Neural cell (in vitro differentiated cells): ENCODE measurements around the gene FAM193A. TPM values are rescaled to one million over a fixed set of nuclear protein-coding genes. Genes with fewer than 3 reads are reported as not detected.

ENCODE experiments used
- H2AFZ ChIP-seq: fragments of 200-600, 300-800 bp; sonication (generic), shearing (Covaris generic); 2 replicates; pipeline ENCODE4 v1.6.0; 2014; ENCODE audit warnings: low read depth, mild to moderate bottlenecking, antibody characterized with exemption, low read length, moderate library complexity
- H3F3A ChIP-seq: fragments of 200-600 bp; shearing (Covaris generic); 2 replicates; pipeline ENCODE4 v1.6.1; 2016; ENCODE audit warnings: mild to moderate bottlenecking, moderate library complexity, mixed read lengths, antibody characterized with exemption, low read length; ENCODE audit not compliant: insufficient read depth, poor library complexity, severe bottlenecking
- H3K27ac ChIP-seq: fragments of 200-600, 300-800 bp; sonication (generic), shearing (Covaris generic); 2 replicates; pipeline ENCODE4 v1.5.1; 2014; ENCODE audit warnings: mild to moderate bottlenecking, low read length, moderate library complexity
- H3K27me3 ChIP-seq: fragments of 300-800, 200-600 bp; sonication (generic), shearing (Covaris generic); 2 replicates; pipeline ENCODE4 v1.6.0; 2014; ENCODE audit warnings: mild to moderate bottlenecking, low read depth, low read length, moderate library complexity; ENCODE audit not compliant: insufficient read depth
- H3K36me3 ChIP-seq: fragments of 300-800, 200-600 bp; sonication (generic), shearing (Covaris generic); 2 replicates; pipeline ENCODE4 v1.5.1; 2014; ENCODE audit warnings: mild to moderate bottlenecking, antibody characterized with exemption, low read length, moderate library complexity; ENCODE audit not compliant: insufficient read depth
- H3K4me2 ChIP-seq: fragments of 300-800, 200-600 bp; sonication (generic), shearing (Covaris generic); 2 replicates; pipeline ENCODE4 v1.6.0; 2014; ENCODE audit warnings: mild to moderate bottlenecking, low read length
- H3K4me3 ChIP-seq: fragments of 300-800, 200-600 bp; sonication (generic), shearing (Covaris generic); 2 replicates; pipeline ENCODE4 v1.5.1; 2014; ENCODE audit warnings: mild to moderate bottlenecking, low read length, moderate library complexity
- H3K79me2 ChIP-seq: fragments of 200-600 bp; shearing (Covaris generic); replicated peaks from 2 replicates; pipeline ENCODE4 v1.6.0; 2014; ENCODE audit warnings: mild to moderate bottlenecking, low read length, moderate library complexity; ENCODE audit not compliant: insufficient read depth
- H3K9ac ChIP-seq: fragments of 300-800, 200-600 bp; sonication (generic), shearing (Covaris generic); 2 replicates; pipeline ENCODE4 v1.6.1; 2016; ENCODE audit warnings: mild to moderate bottlenecking, low read length, mixed read lengths
- H3K9me2 ChIP-seq: fragments of 200-600 bp; shearing (Covaris generic); 2 replicates; pipeline ENCODE4 v1.6.1; 2016; ENCODE audit warnings: mild to moderate bottlenecking, low read length, mixed read lengths; ENCODE audit not compliant: insufficient read depth
- H3K9me3 ChIP-seq: fragments of 200-600, 300-800 bp; sonication (generic), shearing (Covaris generic); 2 replicates; pipeline ENCODE4 v1.6.1; 2016; ENCODE audit warnings: mild to moderate bottlenecking, mixed run types, low read length, moderate library complexity, mixed read lengths
- H4K20me1 ChIP-seq: fragments of 200-600 bp; shearing (Covaris generic); 2 replicates; pipeline ENCODE4 v1.6.1; 2016; ENCODE audit warnings: mild to moderate bottlenecking, mixed run types; ENCODE audit not compliant: insufficient read depth
- EP300 ChIP-seq: fragments of 450-650 bp; conservative IDR thresholded peaks from 2 replicates; pipeline ENCODE4 v1.6.1; 2014; ENCODE audit warnings: antibody characterized with exemption, mild to moderate bottlenecking, moderate library complexity; ENCODE audit not compliant: poor library complexity, severe bottlenecking
- EZH2 ChIP-seq: fragments of 200-600, 300-800 bp; shearing (Covaris generic), sonication (generic); IDR thresholded peaks from 2 replicates; pipeline ENCODE4 v1.6.1; 2014; ENCODE audit warnings: antibody characterized with exemption, low read length, borderline replicate concordance, mild to moderate bottlenecking; ENCODE audit not compliant: insufficient read depth, poor library complexity, severe bottlenecking
- MXI1 ChIP-seq: fragments of 450-650 bp; conservative IDR thresholded peaks from 2 replicates; pipeline ENCODE4 v1.6.1; 2014; ENCODE audit warnings: antibody characterized with exemption, mild to moderate bottlenecking; ENCODE audit not compliant: poor library complexity, severe bottlenecking
- POLR2AphosphoS5 ChIP-seq: IDR thresholded peaks from 2 replicates; pipeline ENCODE4 v1.6.1; 2012
- RAD21 ChIP-seq: fragments of 450-650 bp; conservative IDR thresholded peaks from 2 replicates; pipeline ENCODE4 v1.6.1; 2014; ENCODE audit warnings: antibody characterized with exemption, mild to moderate bottlenecking, moderate library complexity
- REST ChIP-seq: IDR thresholded peaks from 2 replicates; pipeline ENCODE4 v1.6.1; 2012; ENCODE audit warnings: borderline replicate concordance
- SMC3 ChIP-seq: fragments of 450-650 bp; conservative IDR thresholded peaks from 2 replicates; pipeline ENCODE4 v1.6.1; 2014; ENCODE audit warnings: antibody characterized with exemption, mild to moderate bottlenecking, moderate library complexity; ENCODE audit not compliant: poor library complexity
- TAF1 ChIP-seq: IDR thresholded peaks from 2 replicates; pipeline ENCODE4 v1.6.1; 2012; ENCODE audit warnings: low read depth
- polyA plus RNA-seq: library from polyadenylated mRNA; depleted of rRNA; stranded (reverse); fragments of >200 nt; gene quantifications from 2 replicates; pipeline ENCODE4 v1.2.3, GENCODE V29; 2014
- TF ChIP-seq, protein P1 (sequence below): fragments of 450-650 bp; IDR thresholded peaks from 2 replicates; pipeline ENCODE4 v1.5.1; 2014; ENCODE audit warnings: antibody characterized with exemption, mild to moderate bottlenecking, moderate library complexity; ENCODE audit not compliant: poor library complexity, severe bottlenecking

The FAM193A gene
- polyA plus RNA-seq, 1 donor from 2014 or later: 11.6 TPM

- no peak overlapping the region for H2AFZ ChIP-seq
- no peak overlapping the region for H3K9ac ChIP-seq
- TF ChIP-seq MXI1 (no peak), REST (no peak), RAD21 (no peak), POLR2AphosphoS5 (no peak)
- TF ChIP-seq, protein P1, sequence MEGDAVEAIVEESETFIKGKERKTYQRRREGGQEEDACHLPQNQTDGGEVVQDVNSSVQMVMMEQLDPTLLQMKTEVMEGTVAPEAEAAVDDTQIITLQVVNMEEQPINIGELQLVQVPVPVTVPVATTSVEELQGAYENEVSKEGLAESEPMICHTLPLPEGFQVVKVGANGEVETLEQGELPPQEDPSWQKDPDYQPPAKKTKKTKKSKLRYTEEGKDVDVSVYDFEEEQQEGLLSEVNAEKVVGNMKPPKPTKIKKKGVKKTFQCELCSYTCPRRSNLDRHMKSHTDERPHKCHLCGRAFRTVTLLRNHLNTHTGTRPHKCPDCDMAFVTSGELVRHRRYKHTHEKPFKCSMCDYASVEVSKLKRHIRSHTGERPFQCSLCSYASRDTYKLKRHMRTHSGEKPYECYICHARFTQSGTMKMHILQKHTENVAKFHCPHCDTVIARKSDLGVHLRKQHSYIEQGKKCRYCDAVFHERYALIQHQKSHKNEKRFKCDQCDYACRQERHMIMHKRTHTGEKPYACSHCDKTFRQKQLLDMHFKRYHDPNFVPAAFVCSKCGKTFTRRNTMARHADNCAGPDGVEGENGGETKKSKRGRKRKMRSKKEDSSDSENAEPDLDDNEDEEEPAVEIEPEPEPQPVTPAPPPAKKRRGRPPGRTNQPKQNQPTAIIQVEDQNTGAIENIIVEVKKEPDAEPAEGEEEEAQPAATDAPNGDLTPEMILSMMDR: no peak
- H3K79me2 ChIP-seq: no peaks in the 10 kb centered on the region
- H3K27ac ChIP-seq: no peak overlapping the region
- no peaks in the 10 kb centered on the region for H4K20me1 ChIP-seq
- no peaks in the 10 kb centered on the region for H3K27me3 ChIP-seq
- no peak overlapping the region for H3K4me3 ChIP-seq
- no peaks in the 10 kb centered on the region for H3K9me2 ChIP-seq
- H3K4me2 ChIP-seq: no peak overlapping the region
- H3K36me3 ChIP-seq: no peaks in the 10 kb centered on the region
- H3K9me3 ChIP-seq: no peaks in the 10 kb centered on the region
- no peaks in the 10 kb centered on the region for H3F3A ChIP-seq
Measured at GRCh38 chr4:2721586-2721985, 185.1 kb downstream of the FAM193A start.

- Histone ChIP-seq H3K27ac (no peak overlapping the region), H3F3A (no peaks in the 10 kb centered on the region), H3K9me3 (no peaks in the 10 kb centered on the region), H4K20me1 (no peaks in the 10 kb centered on the region), H3K79me2 (no peaks in the 10 kb centered on the region), H3K36me3 (no peaks in the 10 kb centered on the region), H3K9me2 (no peaks in the 10 kb centered on the region), H3K4me2 (no peak overlapping the region), H3K9ac (no peak overlapping the region), H3K4me3 (no peak overlapping the region), H3K27me3 (no peaks in the 10 kb centered on the region), H2AFZ (no peak overlapping the region)
- no peak for TF ChIP-seq POLR2AphosphoS5
- no peak for TF ChIP-seq RAD21
- TF ChIP-seq REST: no peak
- TF ChIP-seq EZH2: no peak
- TF ChIP-seq, protein P1: no peak
- no peak for TF ChIP-seq MXI1
- TF ChIP-seq TAF1: no peak
- no peak for TF ChIP-seq EP300
- no peak for TF ChIP-seq SMC3
Measured at GRCh38 chr4:2722033-2722432, 185.6 kb downstream of the FAM193A start.
